WTC11 (cell line): ENCODE results near the gene GATAD2A. TPM values are rescaled to one million over a fixed set of nuclear protein-coding genes. Genes with fewer than 3 reads are reported as not detected.

Experiments used
- ATAC-seq: fragments of 200-7000 bp; cut with Tn5 transposase; 2 replicates; pipeline ENCODE4 v1.10.0; 2021; ENCODE audit warnings: mild to moderate bottlenecking, moderate library complexity
- CTCF ChIA-PET: fragments of 300-600 bp; sonication (Branson Sonifier 250); formaldehyde crosslinking; loops from one replicate; lab custom pipeline; 2021; ENCODE audit warnings: antibody characterized with exemption; lab: Charles Lee
- POLR2A ChIA-PET: fragments of 350-600 bp; sonication (Branson Sonifier 250); formaldehyde crosslinking; loops from one replicate; lab custom pipeline; 2021; ENCODE audit warnings: antibody characterized with exemption; lab: Charles Lee
- DNase-seq: peaks from one replicate; pipeline ENCODE4 v3.0.0; 2021; ENCODE audit warnings: low spot score
- H3K27ac Mint-ChIP-seq: 2 replicates; pipeline ENCODE4 v1.8.0; 2021; ENCODE audit warnings: mixed read lengths
- H3K27me3 Mint-ChIP-seq: 2 replicates; pipeline ENCODE4 v1.8.0; 2021; ENCODE audit warnings: low read depth, mild to moderate bottlenecking, moderate library complexity, mixed read lengths
- H3K36me3 Mint-ChIP-seq: 2 replicates; pipeline ENCODE4 v1.8.0; 2021; ENCODE audit warnings: mixed read lengths
- H3K4me1 Mint-ChIP-seq: 2 replicates; pipeline ENCODE4 v1.8.0; 2022; ENCODE audit warnings: mixed read lengths
- H3K4me3 Mint-ChIP-seq: 2 replicates; pipeline ENCODE4 v1.8.0; 2021; ENCODE audit warnings: mild to moderate bottlenecking, moderate library complexity, mixed read lengths
- H3K9me3 Mint-ChIP-seq: 2 replicates; pipeline ENCODE4 v1.8.0; 2021; ENCODE audit warnings: mixed read lengths
- ATF1 ChIP-seq: sonication (generic); formaldehyde crosslinking; IDR thresholded peaks from 2 replicates; pipeline ENCODE4 v1.8.1; 2023; ENCODE audit warnings: mild to moderate bottlenecking, moderate library complexity, missing genetic modification reagents
- FOXJ3 ChIP-seq: sonication (generic); formaldehyde crosslinking; IDR thresholded peaks from 2 replicates; pipeline ENCODE4 v1.9.0; 2021; ENCODE audit warnings: missing genetic modification reagents, mild to moderate bottlenecking, borderline replicate concordance
- FOXP1 ChIP-seq: sonication (generic); formaldehyde crosslinking; IDR thresholded peaks from 2 replicates; pipeline ENCODE4 v1.8.0; 2022; ENCODE audit warnings: missing genetic modification reagents, mild to moderate bottlenecking, moderate library complexity, borderline replicate concordance
- MXD4 ChIP-seq: fragments of 250-450 bp; sonication (Bioruptor Pico); IDR thresholded peaks from 2 replicates; pipeline ENCODE4 v1.8.0; 2021; ENCODE audit warnings: mild to moderate bottlenecking, moderate library complexity, borderline replicate concordance
- NFE2L1 ChIP-seq: sonication (generic); formaldehyde crosslinking; IDR thresholded peaks from 2 replicates; pipeline ENCODE4 v1.8.1; 2023; ENCODE audit warnings: missing genetic modification reagents
- NFYB ChIP-seq: sonication (generic); formaldehyde crosslinking; conservative IDR thresholded peaks from 2 replicates; pipeline ENCODE4 v1.8.0; 2022; ENCODE audit warnings: low read depth, missing genetic modification reagents
- OVOL2 ChIP-seq: fragments of 250-450 bp; sonication (Bioruptor Pico); IDR thresholded peaks from 2 replicates; pipeline ENCODE4 v1.9.0; 2021; ENCODE audit warnings: mild to moderate bottlenecking, borderline replicate concordance
- SMAD3 ChIP-seq: sonication (generic); formaldehyde crosslinking; IDR thresholded peaks from 2 replicates; pipeline ENCODE4 v1.8.0; 2022; ENCODE audit warnings: missing genetic modification reagents, mild to moderate bottlenecking, borderline replicate concordance
- TCF7 ChIP-seq: sonication (generic); formaldehyde crosslinking; IDR thresholded peaks from 2 replicates; pipeline ENCODE4 v1.8.0; 2022; ENCODE audit warnings: mild to moderate bottlenecking, low read depth, missing genetic modification reagents, moderate library complexity
- ZBTB21 ChIP-seq: sonication (generic); formaldehyde crosslinking; IDR thresholded peaks from 2 replicates; pipeline ENCODE4 v1.8.1; 2023; ENCODE audit warnings: mild to moderate bottlenecking, missing genetic modification reagents, borderline replicate concordance
- total RNA-seq: library from RNA; stranded (reverse); gene quantifications from 3 replicates; pipeline ENCODE4 v1.2.3, GENCODE V29; 2021
- TF ChIP-seq, protein P1 (sequence below): fragments of 250-450 bp; sonication (Bioruptor Pico); IDR thresholded peaks from 2 replicates; pipeline ENCODE4 v1.9.0; 2021; ENCODE audit warnings: mild to moderate bottlenecking, borderline replicate concordance
- TF ChIP-seq, protein P2 (sequence below): sonication (generic); formaldehyde crosslinking; IDR thresholded peaks from 2 replicates; pipeline ENCODE4 v1.8.1; 2022; ENCODE audit warnings: mild to moderate bottlenecking, missing genetic modification reagents, moderate library complexity, borderline replicate concordance
- TF ChIP-seq, protein P3 (sequence below): fragments of 250-450 bp; sonication (Bioruptor Pico); IDR thresholded peaks from 2 replicates; pipeline ENCODE4 v1.9.0; 2021; ENCODE audit warnings: mild to moderate bottlenecking
- TF ChIP-seq, protein P4 (sequence below): sonication (generic); formaldehyde crosslinking; IDR thresholded peaks from 2 replicates; pipeline ENCODE4 v1.8.0; 2023; ENCODE audit warnings: missing genetic modification reagents, mild to moderate bottlenecking, borderline replicate concordance
- TF ChIP-seq, protein P5 (sequence below): sonication (generic); formaldehyde crosslinking; IDR thresholded peaks from 2 replicates; pipeline ENCODE4 v1.8.0; 2022; ENCODE audit warnings: mild to moderate bottlenecking, missing genetic modification reagents
- TF ChIP-seq, protein P6 (sequence below): sonication (generic); formaldehyde crosslinking; IDR thresholded peaks from 2 replicates; pipeline ENCODE4 v1.8.1; 2022; ENCODE audit warnings: low read depth, mild to moderate bottlenecking, moderate library complexity, missing genetic modification reagents, borderline replicate concordance
- TF ChIP-seq, protein P7 (sequence below): sonication (generic); formaldehyde crosslinking; IDR thresholded peaks from 2 replicates; pipeline ENCODE4 v1.8.1; 2023; ENCODE audit warnings: mild to moderate bottlenecking, missing genetic modification reagents, borderline replicate concordance

The GATAD2A gene
- total RNA-seq, 1 experiment from 2014 or later = 209 TPM

DNA sequence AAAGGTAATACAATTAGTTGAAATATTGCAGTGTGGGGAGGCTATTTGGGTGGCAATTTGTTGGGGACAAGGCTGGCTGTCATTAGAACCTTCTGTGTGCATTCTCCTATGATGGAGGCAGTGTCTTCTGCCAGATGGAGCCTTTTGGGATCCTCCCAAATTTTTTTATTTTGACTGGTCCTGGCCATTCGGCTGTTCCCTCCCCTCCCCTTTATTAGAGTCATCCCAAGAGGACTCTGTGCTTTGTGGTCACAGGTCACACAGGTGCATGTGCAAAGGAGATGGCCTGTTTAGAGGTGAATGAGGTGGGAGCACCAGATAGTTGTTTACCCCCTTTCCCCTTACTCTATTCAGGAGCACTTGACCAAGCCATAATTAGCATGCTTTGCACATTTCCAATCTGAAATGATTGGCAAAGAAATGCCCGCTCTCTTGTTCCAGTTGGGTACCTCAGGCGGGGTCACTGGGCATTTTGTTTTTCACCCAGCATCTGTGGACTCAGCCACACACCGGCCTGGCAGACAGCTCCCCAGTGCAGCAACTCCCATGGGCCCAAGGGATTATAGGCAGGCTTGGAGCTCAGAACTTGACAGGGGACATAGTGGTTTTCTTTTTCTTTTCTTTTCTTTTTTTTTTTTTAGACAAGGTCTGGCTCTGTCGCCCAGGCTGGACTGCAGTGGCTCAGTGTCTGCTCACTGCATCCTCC lies 19.8 kb downstream of the GATAD2A start:
- DNase-seq (no peak), ATAC-seq (no peak)
- CTCF ChIA-PET = interaction anchor here (0.6 to 1.2 kb wide), 3 partner anchors 20 to 65 kb away, joined by 3 to 4 read pairs (median 3); no protein-coding TSS in a partner anchor
- H3K4me1 Mint-ChIP-seq = peaks cover 37% of the 10 kb centered on the region
- H3K27me3 Mint-ChIP-seq = no peaks in the 10 kb centered on the region
- POLR2A ChIA-PET = no interaction called here
- 0 out of 2 replicates have a peak overlapping the region, but pooled peaks have one; percentile 63 for H3K27ac Mint-ChIP-seq
- peaks cover 3% of the 10 kb centered on the region for H3K36me3 Mint-ChIP-seq
- no peak for TF ChIP-seq TCF7 (CRISPR knock-in tag)
- no peaks in the 10 kb centered on the region for H3K9me3 Mint-ChIP-seq
- H3K4me3 Mint-ChIP-seq = no peak overlapping the region

DNA sequence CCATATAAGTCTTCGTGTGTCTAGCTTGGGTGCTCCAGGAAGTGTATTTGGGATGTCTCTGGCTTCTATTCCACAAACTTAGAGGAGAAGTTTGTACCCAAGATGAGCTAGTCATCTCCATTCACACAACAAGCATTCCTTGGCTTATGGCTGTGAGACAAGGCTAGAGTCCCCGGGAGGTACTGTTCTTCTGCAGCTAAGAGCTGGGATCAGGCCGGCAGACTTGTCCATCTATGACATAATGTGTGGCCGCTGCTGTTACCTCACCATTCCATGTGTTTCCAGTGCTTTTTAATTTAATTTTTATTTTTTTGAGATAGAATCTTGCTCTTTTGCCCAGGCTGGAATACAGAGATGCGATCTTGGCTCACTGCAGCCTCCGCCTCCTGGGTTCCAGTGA lies 20.7 kb downstream of the GATAD2A start:
- no peak for ATAC-seq
- ChIA-PET POLR2A (no interaction called here), CTCF (interaction anchor here (1.2 kb wide), 1 partner anchor 64 kb away, joined by 4 read pairs; no protein-coding TSS in a partner anchor)
- Mint-ChIP-seq H3K36me3 (no peaks in the 10 kb centered on the region), H3K27me3 (no peaks in the 10 kb centered on the region), H3K9me3 (no peaks in the 10 kb centered on the region), H3K4me1 (peaks cover 33% of the 10 kb centered on the region), H3K4me3 (no peak overlapping the region), H3K27ac (peak overlapping the region; percentile 63)
- DNase-seq = no peak
- TF ChIP-seq, protein P1, sequence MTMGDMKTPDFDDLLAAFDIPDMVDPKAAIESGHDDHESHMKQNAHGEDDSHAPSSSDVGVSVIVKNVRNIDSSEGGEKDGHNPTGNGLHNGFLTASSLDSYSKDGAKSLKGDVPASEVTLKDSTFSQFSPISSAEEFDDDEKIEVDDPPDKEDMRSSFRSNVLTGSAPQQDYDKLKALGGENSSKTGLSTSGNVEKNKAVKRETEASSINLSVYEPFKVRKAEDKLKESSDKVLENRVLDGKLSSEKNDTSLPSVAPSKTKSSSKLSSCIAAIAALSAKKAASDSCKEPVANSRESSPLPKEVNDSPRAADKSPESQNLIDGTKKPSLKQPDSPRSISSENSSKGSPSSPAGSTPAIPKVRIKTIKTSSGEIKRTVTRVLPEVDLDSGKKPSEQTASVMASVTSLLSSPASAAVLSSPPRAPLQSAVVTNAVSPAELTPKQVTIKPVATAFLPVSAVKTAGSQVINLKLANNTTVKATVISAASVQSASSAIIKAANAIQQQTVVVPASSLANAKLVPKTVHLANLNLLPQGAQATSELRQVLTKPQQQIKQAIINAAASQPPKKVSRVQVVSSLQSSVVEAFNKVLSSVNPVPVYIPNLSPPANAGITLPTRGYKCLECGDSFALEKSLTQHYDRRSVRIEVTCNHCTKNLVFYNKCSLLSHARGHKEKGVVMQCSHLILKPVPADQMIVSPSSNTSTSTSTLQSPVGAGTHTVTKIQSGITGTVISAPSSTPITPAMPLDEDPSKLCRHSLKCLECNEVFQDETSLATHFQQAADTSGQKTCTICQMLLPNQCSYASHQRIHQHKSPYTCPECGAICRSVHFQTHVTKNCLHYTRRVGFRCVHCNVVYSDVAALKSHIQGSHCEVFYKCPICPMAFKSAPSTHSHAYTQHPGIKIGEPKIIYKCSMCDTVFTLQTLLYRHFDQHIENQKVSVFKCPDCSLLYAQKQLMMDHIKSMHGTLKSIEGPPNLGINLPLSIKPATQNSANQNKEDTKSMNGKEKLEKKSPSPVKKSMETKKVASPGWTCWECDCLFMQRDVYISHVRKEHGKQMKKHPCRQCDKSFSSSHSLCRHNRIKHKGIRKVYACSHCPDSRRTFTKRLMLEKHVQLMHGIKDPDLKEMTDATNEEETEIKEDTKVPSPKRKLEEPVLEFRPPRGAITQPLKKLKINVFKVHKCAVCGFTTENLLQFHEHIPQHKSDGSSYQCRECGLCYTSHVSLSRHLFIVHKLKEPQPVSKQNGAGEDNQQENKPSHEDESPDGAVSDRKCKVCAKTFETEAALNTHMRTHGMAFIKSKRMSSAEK (CRISPR knock-in tag) = no peak
- TF ChIP-seq, protein P2, sequence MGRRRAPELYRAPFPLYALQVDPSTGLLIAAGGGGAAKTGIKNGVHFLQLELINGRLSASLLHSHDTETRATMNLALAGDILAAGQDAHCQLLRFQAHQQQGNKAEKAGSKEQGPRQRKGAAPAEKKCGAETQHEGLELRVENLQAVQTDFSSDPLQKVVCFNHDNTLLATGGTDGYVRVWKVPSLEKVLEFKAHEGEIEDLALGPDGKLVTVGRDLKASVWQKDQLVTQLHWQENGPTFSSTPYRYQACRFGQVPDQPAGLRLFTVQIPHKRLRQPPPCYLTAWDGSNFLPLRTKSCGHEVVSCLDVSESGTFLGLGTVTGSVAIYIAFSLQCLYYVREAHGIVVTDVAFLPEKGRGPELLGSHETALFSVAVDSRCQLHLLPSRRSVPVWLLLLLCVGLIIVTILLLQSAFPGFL (CRISPR knock-in tag) = no peak
- TF ChIP-seq ATF1 (CRISPR knock-in tag) (no peak), FOXP1 (CRISPR knock-in tag) (no peak), OVOL2 (no peak), SMAD3 (CRISPR knock-in tag) (no peak), ZBTB21 (no peak), NFE2L1 (CRISPR knock-in tag) (no peak), FOXJ3 (CRISPR knock-in tag) (no peak), NFYB (CRISPR knock-in tag) (no peak), MXD4 (CRISPR knock-in tag) (no peak)
- TF ChIP-seq, protein P3, sequence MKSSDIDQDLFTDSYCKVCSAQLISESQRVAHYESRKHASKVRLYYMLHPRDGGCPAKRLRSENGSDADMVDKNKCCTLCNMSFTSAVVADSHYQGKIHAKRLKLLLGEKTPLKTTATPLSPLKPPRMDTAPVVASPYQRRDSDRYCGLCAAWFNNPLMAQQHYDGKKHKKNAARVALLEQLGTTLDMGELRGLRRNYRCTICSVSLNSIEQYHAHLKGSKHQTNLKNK = no peak
- TF ChIP-seq, protein P4, sequence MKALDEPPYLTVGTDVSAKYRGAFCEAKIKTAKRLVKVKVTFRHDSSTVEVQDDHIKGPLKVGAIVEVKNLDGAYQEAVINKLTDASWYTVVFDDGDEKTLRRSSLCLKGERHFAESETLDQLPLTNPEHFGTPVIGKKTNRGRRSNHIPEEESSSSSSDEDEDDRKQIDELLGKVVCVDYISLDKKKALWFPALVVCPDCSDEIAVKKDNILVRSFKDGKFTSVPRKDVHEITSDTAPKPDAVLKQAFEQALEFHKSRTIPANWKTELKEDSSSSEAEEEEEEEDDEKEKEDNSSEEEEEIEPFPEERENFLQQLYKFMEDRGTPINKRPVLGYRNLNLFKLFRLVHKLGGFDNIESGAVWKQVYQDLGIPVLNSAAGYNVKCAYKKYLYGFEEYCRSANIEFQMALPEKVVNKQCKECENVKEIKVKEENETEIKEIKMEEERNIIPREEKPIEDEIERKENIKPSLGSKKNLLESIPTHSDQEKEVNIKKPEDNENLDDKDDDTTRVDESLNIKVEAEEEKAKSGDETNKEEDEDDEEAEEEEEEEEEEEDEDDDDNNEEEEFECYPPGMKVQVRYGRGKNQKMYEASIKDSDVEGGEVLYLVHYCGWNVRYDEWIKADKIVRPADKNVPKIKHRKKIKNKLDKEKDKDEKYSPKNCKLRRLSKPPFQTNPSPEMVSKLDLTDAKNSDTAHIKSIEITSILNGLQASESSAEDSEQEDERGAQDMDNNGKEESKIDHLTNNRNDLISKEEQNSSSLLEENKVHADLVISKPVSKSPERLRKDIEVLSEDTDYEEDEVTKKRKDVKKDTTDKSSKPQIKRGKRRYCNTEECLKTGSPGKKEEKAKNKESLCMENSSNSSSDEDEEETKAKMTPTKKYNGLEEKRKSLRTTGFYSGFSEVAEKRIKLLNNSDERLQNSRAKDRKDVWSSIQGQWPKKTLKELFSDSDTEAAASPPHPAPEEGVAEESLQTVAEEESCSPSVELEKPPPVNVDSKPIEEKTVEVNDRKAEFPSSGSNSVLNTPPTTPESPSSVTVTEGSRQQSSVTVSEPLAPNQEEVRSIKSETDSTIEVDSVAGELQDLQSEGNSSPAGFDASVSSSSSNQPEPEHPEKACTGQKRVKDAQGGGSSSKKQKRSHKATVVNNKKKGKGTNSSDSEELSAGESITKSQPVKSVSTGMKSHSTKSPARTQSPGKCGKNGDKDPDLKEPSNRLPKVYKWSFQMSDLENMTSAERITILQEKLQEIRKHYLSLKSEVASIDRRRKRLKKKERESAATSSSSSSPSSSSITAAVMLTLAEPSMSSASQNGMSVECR = no peak
- TF ChIP-seq, protein P5, sequence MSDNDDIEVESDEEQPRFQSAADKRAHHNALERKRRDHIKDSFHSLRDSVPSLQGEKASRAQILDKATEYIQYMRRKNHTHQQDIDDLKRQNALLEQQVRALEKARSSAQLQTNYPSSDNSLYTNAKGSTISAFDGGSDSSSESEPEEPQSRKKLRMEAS (CRISPR knock-in tag) = no peak
- TF ChIP-seq, protein P6, sequence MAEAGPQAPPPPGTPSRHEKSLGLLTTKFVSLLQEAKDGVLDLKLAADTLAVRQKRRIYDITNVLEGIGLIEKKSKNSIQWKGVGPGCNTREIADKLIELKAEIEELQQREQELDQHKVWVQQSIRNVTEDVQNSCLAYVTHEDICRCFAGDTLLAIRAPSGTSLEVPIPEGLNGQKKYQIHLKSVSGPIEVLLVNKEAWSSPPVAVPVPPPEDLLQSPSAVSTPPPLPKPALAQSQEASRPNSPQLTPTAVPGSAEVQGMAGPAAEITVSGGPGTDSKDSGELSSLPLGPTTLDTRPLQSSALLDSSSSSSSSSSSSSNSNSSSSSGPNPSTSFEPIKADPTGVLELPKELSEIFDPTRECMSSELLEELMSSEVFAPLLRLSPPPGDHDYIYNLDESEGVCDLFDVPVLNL (CRISPR knock-in tag) = no peak
- TF ChIP-seq, protein P7, sequence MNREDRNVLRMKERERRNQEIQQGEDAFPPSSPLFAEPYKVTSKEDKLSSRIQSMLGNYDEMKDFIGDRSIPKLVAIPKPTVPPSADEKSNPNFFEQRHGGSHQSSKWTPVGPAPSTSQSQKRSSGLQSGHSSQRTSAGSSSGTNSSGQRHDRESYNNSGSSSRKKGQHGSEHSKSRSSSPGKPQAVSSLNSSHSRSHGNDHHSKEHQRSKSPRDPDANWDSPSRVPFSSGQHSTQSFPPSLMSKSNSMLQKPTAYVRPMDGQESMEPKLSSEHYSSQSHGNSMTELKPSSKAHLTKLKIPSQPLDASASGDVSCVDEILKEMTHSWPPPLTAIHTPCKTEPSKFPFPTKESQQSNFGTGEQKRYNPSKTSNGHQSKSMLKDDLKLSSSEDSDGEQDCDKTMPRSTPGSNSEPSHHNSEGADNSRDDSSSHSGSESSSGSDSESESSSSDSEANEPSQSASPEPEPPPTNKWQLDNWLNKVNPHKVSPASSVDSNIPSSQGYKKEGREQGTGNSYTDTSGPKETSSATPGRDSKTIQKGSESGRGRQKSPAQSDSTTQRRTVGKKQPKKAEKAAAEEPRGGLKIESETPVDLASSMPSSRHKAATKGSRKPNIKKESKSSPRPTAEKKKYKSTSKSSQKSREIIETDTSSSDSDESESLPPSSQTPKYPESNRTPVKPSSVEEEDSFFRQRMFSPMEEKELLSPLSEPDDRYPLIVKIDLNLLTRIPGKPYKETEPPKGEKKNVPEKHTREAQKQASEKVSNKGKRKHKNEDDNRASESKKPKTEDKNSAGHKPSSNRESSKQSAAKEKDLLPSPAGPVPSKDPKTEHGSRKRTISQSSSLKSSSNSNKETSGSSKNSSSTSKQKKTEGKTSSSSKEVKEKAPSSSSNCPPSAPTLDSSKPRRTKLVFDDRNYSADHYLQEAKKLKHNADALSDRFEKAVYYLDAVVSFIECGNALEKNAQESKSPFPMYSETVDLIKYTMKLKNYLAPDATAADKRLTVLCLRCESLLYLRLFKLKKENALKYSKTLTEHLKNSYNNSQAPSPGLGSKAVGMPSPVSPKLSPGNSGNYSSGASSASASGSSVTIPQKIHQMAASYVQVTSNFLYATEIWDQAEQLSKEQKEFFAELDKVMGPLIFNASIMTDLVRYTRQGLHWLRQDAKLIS (CRISPR knock-in tag) = no peak
